Esophagus squamous epithelium (tissue), 5 donors: ENCODE measurements around the gene MED15. TPM values are rescaled to one million over a fixed set of nuclear protein-coding genes. Genes with fewer than 3 reads are reported as not detected.

Source experiments
- DNase-seq: peaks from one replicate; lab custom pipeline; 2025; lab: John Stamatoyannopoulos, UW
- H3K27ac ChIP-seq, 4 donors: fragments of 200-600 bp; sonication (generic); one replicate each; pipeline ENCODE4 v1.5.1; 2016 to 2019; ENCODE audit warnings: mild to moderate bottlenecking in 1 of 4
- H3K27me3 ChIP-seq, 4 donors: fragments of 200-600 bp; sonication (generic); 1 replicate in 3 of 4; 2 replicates in 1 of 4; pipeline versions ENCODE4 v1.5.1 to v1.6.0; 2017 to 2021; ENCODE audit warnings: antibody characterized with exemption in 1 of 4
- H3K36me3 ChIP-seq, 3 donors: fragments of 200-600 bp; sonication (generic); one replicate each; pipeline ENCODE4 v1.5.1; 2016 to 2019
- H3K4me1 ChIP-seq, 3 donors: fragments of 200-600 bp; sonication (generic); one replicate each; pipeline ENCODE4 v1.5.1; 2017 to 2019
- H3K4me3 ChIP-seq, 4 donors: fragments of 200-600 bp; sonication (generic); 1 replicate in 3 of 4; 2 replicates in 1 of 4; pipeline ENCODE4 v1.5.1; 2016 to 2019; ENCODE audit warnings: mild to moderate bottlenecking in 2 of 4, moderate library complexity in 1 of 4
- H3K9me3 ChIP-seq, 3 donors: fragments of 200-600 bp; sonication (generic); one replicate each; pipeline ENCODE4 v1.5.1; 2016 to 2019
- CTCF ChIP-seq, 6 experiments: fragments of 450-650 bp in 4 of 6; fragments of 200-600 bp in 2 of 6; sonication (generic) in 2 of 6; IDR thresholded peaks; one replicate each; pipeline ENCODE4 v1.5.1; 2016 to 2019; ENCODE audit warnings: antibody characterized with exemption in 6 of 6, mild to moderate bottlenecking in 4 of 6, moderate library complexity in 4 of 6
- POLR2A ChIP-seq, 4 donors: fragments of 450-650 bp; IDR thresholded peaks; one replicate each; pipeline ENCODE4 v1.6.1; 2017; ENCODE audit warnings: antibody characterized with exemption in 4 of 4, mild to moderate bottlenecking in 4 of 4, moderate library complexity in 3 of 4
- WGBS, 2 donors: methylation state at CpG; one replicate each; pipeline ENCODE4 v1.1.5; 2018; 5-methylcytosine and 5-hydroxymethylcytosine counted together
- intact Hi-C: fragments of 100-400 bp; cut with DNase I; formaldehyde crosslinking; loops from one replicate; pipeline ENCODE4 v1.15.0; 2022
- total RNA-seq, 4 donors: library from RNA; depleted of rRNA; stranded (reverse); fragments of >200 nt; gene quantifications; one replicate each; pipeline ENCODE4 v1.1.0, GENCODE V29; 2016
- donor health status: DM: yes; HTN: yes; CAD: no.

MED15 gene
- total RNA-seq, 4 donors from 2014 or later = 31.6 to 51.4 (median 46.1) TPM

GRCh38 chr22:20572132-20572802 lies 64.9 kb downstream of the MED15 start:
- intact Hi-C loops = no loop called here
- H3K4me1 ChIP-seq = peaks cover 22 to 51% (median 34%) of the 10 kb centered on the region in 3 donors

GRCh38 chr22:20573176-20573832 lies 65.9 kb downstream of the MED15 start:
- intact Hi-C loops = no loop called here
- Histone ChIP-seq H3K27me3 (no peaks in the 10 kb centered on the region), H3K36me3 (peaks cover 44 to 96% (median 55%) of the 10 kb centered on the region in 3 donors), H3K27ac (no peak overlapping the region), H3K4me3 (no peak overlapping the region), H3K4me1 (peaks cover 14 to 45% (median 24%) of the 10 kb centered on the region in 3 donors), H3K9me3 (no peaks in the 10 kb centered on the region)
- DNase-seq = no peak
- WGBS, 2 donors = 83 to 89% methylated on average over 8 of the region's 8 CpGs
- no peak for TF ChIP-seq POLR2A (IDR thresholded peaks at IDR 0.05)
- no peak for TF ChIP-seq CTCF (IDR thresholded peaks at IDR 0.05)

More at GRCh38 chr22:20572132-20572802, 64.9 kb downstream of the MED15 start:
- H3K27me3 ChIP-seq = no peaks in the 10 kb centered on the region
- peaks cover 52 to 96% (median 54%) of the 10 kb centered on the region in 3 donors for H3K36me3 ChIP-seq
- H3K27ac ChIP-seq = no peak overlapping the region
- no peak for DNase-seq
- H3K9me3 ChIP-seq = no peaks in the 10 kb centered on the region
- no peak overlapping the region for H3K4me3 ChIP-seq
- WGBS, 2 donors = 87 to 95% methylated on average over 7 to 11 of the region's 11 CpGs
- no peak for TF ChIP-seq POLR2A (IDR thresholded peaks at IDR 0.05)
- no peak for TF ChIP-seq CTCF (IDR thresholded peaks at IDR 0.05)

- intact Hi-C loops = no loop called here
- no peaks in the 10 kb centered on the region for H3K9me3 ChIP-seq
- WGBS, 2 donors = 88 to 94% methylated on average over 11 to 16 of the region's 29 CpGs
- peaks cover 43 to 96% (median 63%) of the 10 kb centered on the region in 3 donors for H3K36me3 ChIP-seq
- no peak for DNase-seq
- no peak for TF ChIP-seq POLR2A (IDR thresholded peaks at IDR 0.05)
- no peak for TF ChIP-seq CTCF (IDR thresholded peaks at IDR 0.05)
- peaks cover 7 to 43% (median 17%) of the 10 kb centered on the region in 3 donors for H3K4me1 ChIP-seq
- no peaks in the 10 kb centered on the region for H3K27me3 ChIP-seq
- no peak overlapping the region for H3K4me3 ChIP-seq
- H3K27ac ChIP-seq = no peak overlapping the region
These were observed 66.6 kb downstream of the MED15 start for GRCh38 chr22:20573833-20574615.

GRCh38 chr22:20574920-20575353 lies 67.5 kb downstream of the MED15 start:
- DNase-seq = no peak
- no peaks in the 10 kb centered on the region for H3K9me3 ChIP-seq
- peaks cover 39 to 97% (median 58%) of the 10 kb centered on the region in 3 donors for H3K36me3 ChIP-seq
- H3K4me1 ChIP-seq = peaks cover 0 to 34% (median 8%) of the 10 kb centered on the region in 3 donors
- 91 to 92% methylated on average over 11 to 18 of the region's 18 CpGs for WGBS, 2 donors
- H3K4me3 ChIP-seq = no peak overlapping the region
- intact Hi-C loops = no loop called here
- TF ChIP-seq POLR2A (IDR thresholded peaks at IDR 0.05) = no peak
- no peak for TF ChIP-seq CTCF (IDR thresholded peaks at IDR 0.05)
- no peaks in the 10 kb centered on the region for H3K27me3 ChIP-seq
- H3K27ac ChIP-seq = no peak overlapping the region
